Measurements from ENCODE around the gene NCOA5. TPM values are rescaled to one million over a fixed set of nuclear protein-coding genes. Genes with fewer than 3 reads are reported as not detected.

Gene NCOA5
- total RNA-seq, 2 experiments from 2014 or later = 9.7 to 10.5 TPM

GRCh38 chr20:46027245-46027853 is 62.4 kb downstream of the NCOA5 start:
- DNase-seq (peak in 6 of 14 experiments; percentile 17 to 67 (median 32)), ATAC-seq (ENCODE audit: poor library complexity) (no peak)
- ChIA-PET POLR2A (no interaction called here), CTCF (interaction anchor here (1.5 kb wide), 1 partner anchor 14 kb away, joined by 6 read pairs; no protein-coding TSS in a partner anchor)
- H3K4me3 ChIP-seq (ENCODE audit: low read length) = no peak overlapping the region
- intact Hi-C loops (cut with DNase I, micrococcal nuclease) = no loop called here
- no peak overlapping the region for H3K27ac ChIP-seq (ENCODE audit: low read depth in 1 of 2, low read length in 2 of 2)
- H3K36me3 Mint-ChIP-seq (ENCODE audit: low read depth) = no peaks in the 10 kb centered on the region
- peaks cover 78% of the 10 kb centered on the region for H3K27me3 Mint-ChIP-seq
- H3K9me3 Mint-ChIP-seq = no peaks in the 10 kb centered on the region
- no peak for TF ChIP-seq CTCF (IDR thresholded peaks at IDR 0.05)
- peaks cover 0 to 37% of the 10 kb centered on the region in 2 experiments for H3K9me3 ChIP-seq (ENCODE audit: control insufficient read depth in 1 of 2, insufficient read depth in 1 of 2, low read length in 2 of 2)
- no peak overlapping the region for H3K4me3 Mint-ChIP-seq
- peaks cover 10% of the 10 kb centered on the region for H3K4me1 ChIP-seq (ENCODE audit: insufficient read depth, low read length)
- no peak overlapping the region for H3K27ac Mint-ChIP-seq
- H3K36me3 ChIP-seq (ENCODE audit: insufficient read depth, low read length) = no peaks in the 10 kb centered on the region
- H3K4me1 Mint-ChIP-seq (ENCODE audit: low read depth) = peaks cover 10% of the 10 kb centered on the region
- H3K27me3 ChIP-seq (ENCODE audit: control insufficient read depth in 1 of 2, insufficient read depth in 2 of 2, low read length in 2 of 2) = peaks cover 60 to 90% of the 10 kb centered on the region in 2 experiments

GRCh38 chr20:46025376-46025783 is 64.4 kb downstream of the NCOA5 start:
- Histone ChIP-seq H3K27ac (ENCODE audit: low read depth in 1 of 2, low read length in 2 of 2) (no peak overlapping the region), H3K4me3 (ENCODE audit: low read length) (no peak overlapping the region), H3K9me3 (ENCODE audit: control insufficient read depth in 1 of 2, insufficient read depth in 1 of 2, low read length in 2 of 2) (peaks cover 0 to 26% of the 10 kb centered on the region in 2 experiments), H3K36me3 (ENCODE audit: insufficient read depth, low read length) (no peaks in the 10 kb centered on the region), H3K27me3 (ENCODE audit: control insufficient read depth in 1 of 2, insufficient read depth in 2 of 2, low read length in 2 of 2) (peaks cover 49 to 81% of the 10 kb centered on the region in 2 experiments), H3K4me1 (ENCODE audit: insufficient read depth, low read length) (peaks cover 25% of the 10 kb centered on the region)
- TF ChIP-seq CTCF (IDR thresholded peaks at IDR 0.05) = no peak
- Mint-ChIP-seq H3K4me3 (no peak overlapping the region), H3K4me1 (ENCODE audit: low read depth) (peaks cover 23% of the 10 kb centered on the region), H3K9me3 (no peaks in the 10 kb centered on the region), H3K27ac (no peak overlapping the region), H3K27me3 (peaks cover 81% of the 10 kb centered on the region), H3K36me3 (ENCODE audit: low read depth) (no peaks in the 10 kb centered on the region)
- ATAC-seq (ENCODE audit: poor library complexity) (no peak), DNase-seq (no peak)
- intact Hi-C loops (cut with DNase I, micrococcal nuclease) = no loop called here
- ChIA-PET POLR2A (no interaction called here), CTCF (no interaction called here)

- Mint-ChIP-seq H3K4me3 (peak overlapping the region; percentile 28), H3K9me3 (no peaks in the 10 kb centered on the region), H3K36me3 (ENCODE audit: low read depth) (no peaks in the 10 kb centered on the region), H3K4me1 (ENCODE audit: low read depth) (peaks cover 23% of the 10 kb centered on the region), H3K27ac (no peak overlapping the region), H3K27me3 (peaks cover 74% of the 10 kb centered on the region)
- no peak for ATAC-seq (ENCODE audit: poor library complexity)
- Histone ChIP-seq H3K27me3 (ENCODE audit: control insufficient read depth in 1 of 2, insufficient read depth in 2 of 2, low read length in 2 of 2) (peaks cover 38 to 70% of the 10 kb centered on the region in 2 experiments), H3K4me3 (ENCODE audit: low read length) (no peak overlapping the region), H3K36me3 (ENCODE audit: insufficient read depth, low read length) (no peaks in the 10 kb centered on the region), H3K27ac (ENCODE audit: low read depth in 1 of 2, low read length in 2 of 2) (no peak overlapping the region), H3K4me1 (ENCODE audit: insufficient read depth, low read length) (peaks cover 25% of the 10 kb centered on the region), H3K9me3 (ENCODE audit: control insufficient read depth in 1 of 2, insufficient read depth in 1 of 2, low read length in 2 of 2) (peaks cover 0 to 12% of the 10 kb centered on the region in 2 experiments)
- POLR2A ChIA-PET = no interaction called here
- DNase-seq = no peak
- no peak for TF ChIP-seq CTCF (IDR thresholded peaks at IDR 0.05)
- intact Hi-C loops (cut with DNase I, micrococcal nuclease) = loop anchor here (1.0 to 5.0 kb wide), 6 partner anchors 63 to 657 kb away; partner anchors contain the start of gene PCIF1 (in 1 of the 2)
- CTCF ChIA-PET = interaction anchor here (1.6 to 2.0 kb wide), 2 partner anchors 10 to 56 kb away, joined by 3 to 14 read pairs; no protein-coding TSS in a partner anchor
Measured at GRCh38 chr20:46023999-46024398, 65.8 kb downstream of the NCOA5 start.
